ENCODE measurements around the gene CWC27.
"Not testable (repeated sequence)": the region's sequence is repeated elsewhere in the genome, so short reads cannot be mapped to it uniquely, and the experiment has no call there.

CWC27 gene

GRCh38 chr5:64789457-64789856 is 20.7 kb downstream of the CWC27 start:
- DNase-seq, result no peak

- no peak for DNase-seq
Observed at GRCh38 chr5:64790210-64790609, 21.5 kb downstream of the CWC27 start.

DNA sequence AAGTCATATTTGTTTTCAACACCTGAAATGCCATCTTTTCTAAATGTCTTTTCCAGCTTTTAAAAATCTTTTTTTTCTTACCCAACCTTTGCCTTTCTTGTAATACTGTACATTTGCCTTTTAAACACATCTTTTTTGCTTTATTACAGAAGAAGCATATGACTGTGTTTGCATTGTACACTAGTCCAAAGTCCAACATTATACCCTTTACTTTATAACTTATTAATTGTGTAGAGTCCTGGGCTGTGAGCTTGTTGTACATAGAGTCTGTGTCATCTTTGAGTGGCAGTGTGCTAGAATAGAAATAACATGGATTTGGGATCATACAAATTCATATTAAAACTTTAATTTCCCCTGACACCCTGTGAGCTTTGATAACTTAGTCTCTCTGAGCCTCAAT is 23.7 kb downstream of the CWC27 start:
- DNase-seq, result no peak

DNA sequence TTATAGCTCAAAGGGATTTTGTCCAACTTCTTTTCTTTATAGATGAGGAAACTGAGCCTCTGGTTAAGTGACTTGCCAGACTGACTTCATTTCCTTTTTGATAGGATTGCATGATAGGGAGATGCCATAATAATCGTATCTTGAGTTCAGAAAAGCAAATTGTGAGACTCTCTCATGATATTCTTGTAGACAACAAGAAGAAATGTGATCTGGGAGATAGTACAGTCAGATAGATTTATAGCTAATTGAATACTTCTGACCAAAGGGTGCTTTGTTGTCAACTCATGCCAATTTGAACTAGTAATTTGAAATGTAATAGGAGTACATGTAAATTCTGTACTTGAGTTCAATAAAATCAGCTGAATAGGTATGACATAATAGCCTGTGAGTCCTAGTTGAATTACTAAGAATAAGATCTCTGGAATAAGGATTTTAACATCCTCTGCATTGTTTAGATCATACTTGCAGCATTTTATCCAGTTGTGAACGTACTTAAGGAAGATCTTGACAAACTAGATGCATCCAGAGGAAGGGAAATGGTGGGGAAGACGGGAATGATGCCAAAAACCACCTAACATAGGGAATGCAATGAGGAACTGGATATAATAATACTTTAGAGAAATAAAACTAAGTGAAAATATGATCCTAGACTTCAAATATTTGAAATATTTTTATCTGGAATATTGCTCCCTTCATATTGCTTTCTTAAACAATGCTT is 25.5 kb downstream of the CWC27 start:
- DNase-seq, result no peak

GRCh38 chr5:64796301-64796700 is 27.6 kb downstream of the CWC27 start:
- no peak for DNase-seq

GRCh38 chr5:64800926-64801325 is 32.2 kb downstream of the CWC27 start:
- no peak for DNase-seq

GRCh38 chr5:64806537-64806936 is 37.8 kb downstream of the CWC27 start:
- no peak for DNase-seq

- no peak for DNase-seq
Observed at GRCh38 chr5:64807520-64807919, 38.8 kb downstream of the CWC27 start.

- DNase-seq, result no peak
Observed at GRCh38 chr5:64811050-64811640, 42.4 kb downstream of the CWC27 start.

- no peak for DNase-seq
Observed at GRCh38 chr5:64814073-64814472, 45.3 kb downstream of the CWC27 start.

- DNase-seq, result no peak
Observed at GRCh38 chr5:64818245-64818644, 49.5 kb downstream of the CWC27 start.

- DNase-seq, result not testable (repeated sequence)
Observed at GRCh38 chr5:64819345-64819744, 50.6 kb downstream of the CWC27 start.

- DNase-seq, result no peak
Observed at GRCh38 chr5:64822320-64822719, 53.6 kb downstream of the CWC27 start.

- DNase-seq, result no peak
Observed at GRCh38 chr5:64826541-64826940, 57.8 kb downstream of the CWC27 start.

DNA sequence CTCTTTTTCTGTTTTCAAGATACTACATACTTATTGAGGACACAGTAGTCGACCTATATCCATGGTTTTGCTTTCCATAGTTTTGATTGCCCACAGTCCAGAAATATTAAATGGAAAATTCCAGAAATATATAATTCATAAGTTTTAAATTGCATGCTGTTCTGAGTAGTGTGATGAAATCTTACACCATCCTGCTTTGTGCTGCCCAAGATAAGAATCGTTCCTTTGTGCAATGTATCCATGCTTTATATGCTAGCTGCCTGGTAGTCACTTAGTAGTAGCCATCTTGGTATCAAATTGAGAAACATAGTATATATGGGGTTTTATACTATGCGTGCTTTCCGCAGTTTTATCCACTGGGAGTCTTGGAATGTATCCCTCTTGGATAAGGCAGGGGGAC is 59.0 kb downstream of the CWC27 start:
- no peak for DNase-seq

DNA sequence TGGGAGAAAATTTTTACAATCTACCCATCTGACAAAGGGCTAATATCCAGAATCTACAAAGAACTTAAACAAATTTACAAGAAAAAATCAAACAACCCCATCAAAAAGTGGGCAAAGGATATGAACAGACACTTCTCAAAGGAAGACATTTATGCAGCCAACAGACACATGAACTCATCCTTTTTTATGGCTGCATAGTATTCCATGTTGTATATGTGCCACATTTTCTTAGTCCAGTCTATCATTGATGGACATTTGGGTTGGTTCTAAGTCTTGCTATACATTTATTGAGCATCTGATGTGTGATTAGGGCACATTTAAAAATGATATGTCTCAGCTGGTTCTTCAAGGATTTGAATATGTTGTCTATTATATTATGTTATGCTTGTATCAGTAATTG is 61.9 kb downstream of the CWC27 start:
- not testable (repeated sequence) for DNase-seq

- DNase-seq, result no peak
Observed at GRCh38 chr5:64831996-64832395, 63.3 kb downstream of the CWC27 start.

- no peak for DNase-seq
Observed at GRCh38 chr5:64834037-64834436, 65.3 kb downstream of the CWC27 start.

GRCh38 chr5:64834611-64835010 is 65.9 kb downstream of the CWC27 start:
- DNase-seq, result no peak

GRCh38 chr5:64835266-64835665 is 66.5 kb downstream of the CWC27 start:
- no peak for DNase-seq

- no peak for DNase-seq
Observed at GRCh38 chr5:64836190-64836755, 67.5 kb downstream of the CWC27 start.

- DNase-seq, result no peak
Observed at GRCh38 chr5:64836786-64837185, 68.1 kb downstream of the CWC27 start.

DNA sequence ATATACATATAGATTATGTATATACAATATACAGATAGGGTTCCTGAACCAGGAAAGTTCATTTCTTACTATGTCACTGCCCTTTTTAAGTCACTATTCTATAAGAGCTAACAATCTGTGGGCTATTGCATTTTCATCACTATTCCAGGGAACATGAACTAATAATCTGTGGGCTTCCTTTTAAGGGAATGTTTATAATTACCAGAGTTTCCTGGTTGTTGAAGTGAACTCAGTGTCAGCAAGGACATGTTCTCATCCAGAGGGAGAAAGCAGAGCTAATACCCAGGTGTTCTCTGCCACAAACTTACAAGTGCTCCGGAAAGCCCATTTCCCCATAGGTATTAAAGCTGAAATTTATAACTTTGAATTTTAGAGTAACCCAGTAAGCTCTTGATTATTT is 69.6 kb downstream of the CWC27 start:
- DNase-seq, result no peak

- DNase-seq, result no peak
Observed at GRCh38 chr5:64838803-64839202, 70.1 kb downstream of the CWC27 start.

DNA sequence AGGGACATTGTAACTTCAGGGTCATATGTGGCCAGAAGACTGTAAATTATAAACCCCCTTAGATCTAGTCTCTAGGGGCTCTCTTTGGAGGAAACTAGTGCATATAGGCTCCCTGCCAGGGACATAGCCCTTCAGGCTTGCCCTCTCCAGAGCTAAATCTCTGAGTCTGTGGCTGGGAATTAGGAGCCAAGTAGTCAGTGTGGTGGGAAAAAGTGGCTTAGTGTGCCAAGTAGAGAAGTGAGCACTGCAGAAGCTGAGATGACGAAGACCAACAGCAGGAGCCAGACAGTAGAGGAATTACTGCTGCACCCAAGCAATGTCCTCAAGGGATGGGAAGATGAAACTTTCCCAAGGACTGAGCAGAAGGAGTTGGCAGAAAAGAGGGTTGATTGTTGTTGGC is 71.2 kb downstream of the CWC27 start:
- no peak for DNase-seq
